IPS DF 4.7 (cell line): ENCODE results near the gene CDKN1A.
"Not testable (repeated sequence)": the region's sequence is repeated elsewhere in the genome, so short reads cannot be mapped to it uniquely, and the experiment has no call there.

Experiments
- DNase-seq: peaks from one replicate; pipeline ENCODE4 v3.0.0-alpha.2; 2013; ENCODE audit warnings: low spot score; ENCODE audit errors: extremely low read depth

Gene CDKN1A

GRCh38 chr6:36719126-36719525, 40.6 kb downstream of the CDKN1A start:
- no peak for DNase-seq

GRCh38 chr6:36720251-36721141, 42.0 kb downstream of the CDKN1A start:
- DNase-seq: no peak

- no peak for DNase-seq
Measured at GRCh38 chr6:36721369-36722140, 43.0 kb downstream of the CDKN1A start.

- no peak for DNase-seq
Measured at GRCh38 chr6:36722365-36722764, 43.9 kb downstream of the CDKN1A start.

- no peak for DNase-seq
Measured at GRCh38 chr6:36722879-36723278, 44.4 kb downstream of the CDKN1A start.

GRCh38 chr6:36723992-36724391, 45.5 kb downstream of the CDKN1A start:
- not testable (repeated sequence) for DNase-seq

GRCh38 chr6:36724514-36725390, 46.2 kb downstream of the CDKN1A start:
- peak; percentile 58 for DNase-seq

- no peak for DNase-seq
Measured at GRCh38 chr6:36725581-36725980, 47.1 kb downstream of the CDKN1A start.

- no peak for DNase-seq
Measured at GRCh38 chr6:36727505-36728021, 49.0 kb downstream of the CDKN1A start.

- DNase-seq: no peak
Measured at GRCh38 chr6:36728289-36729160, 50.0 kb downstream of the CDKN1A start.

GRCh38 chr6:36729161-36729524, 50.6 kb downstream of the CDKN1A start:
- DNase-seq: no peak

- peak; percentile 9 for DNase-seq
Measured at GRCh38 chr6:36730424-36731380, 52.2 kb downstream of the CDKN1A start.

- DNase-seq: no peak
Measured at GRCh38 chr6:36731622-36732310, 53.3 kb downstream of the CDKN1A start.

- no peak for DNase-seq
Measured at GRCh38 chr6:36733300-36733699, 54.8 kb downstream of the CDKN1A start.

- no peak for DNase-seq
Measured at GRCh38 chr6:36734486-36735060, 56.1 kb downstream of the CDKN1A start.

GRCh38 chr6:36735110-36736071, 56.9 kb downstream of the CDKN1A start:
- no peak for DNase-seq
